T-helper 1 cell treated with Interleukin-12 subunit alpha and Interleukin-12 subunit beta and Interleukin-4 antibody, amounts not matched to agents 30 μg/mL and 1 μg/mL, for 36 hours (primary cell): Measurements from ENCODE around the gene CHIC2.

ENCODE experiments used
- H3K27ac Mint-ChIP-seq: one replicate; pipeline ENCODE4 v1.8.0; 2021; ENCODE audit warnings: mild to moderate bottlenecking, mixed read lengths
- H3K27me3 Mint-ChIP-seq: one replicate; pipeline ENCODE4 v1.8.0; 2021; ENCODE audit warnings: low read depth, mixed read lengths
- H3K36me3 Mint-ChIP-seq: one replicate; pipeline ENCODE4 v1.8.0; 2021; ENCODE audit warnings: low read depth, mixed read lengths
- H3K4me1 Mint-ChIP-seq: one replicate; pipeline ENCODE4 v1.8.0; 2021; ENCODE audit warnings: low read depth, mixed read lengths
- H3K4me3 Mint-ChIP-seq: one replicate; pipeline ENCODE4 v1.8.0; 2021; ENCODE audit warnings: mild to moderate bottlenecking, moderate library complexity, mixed read lengths
- H3K9me3 Mint-ChIP-seq: one replicate; pipeline ENCODE4 v1.8.0; 2021; ENCODE audit warnings: mixed read lengths

The CHIC2 gene

DNA sequence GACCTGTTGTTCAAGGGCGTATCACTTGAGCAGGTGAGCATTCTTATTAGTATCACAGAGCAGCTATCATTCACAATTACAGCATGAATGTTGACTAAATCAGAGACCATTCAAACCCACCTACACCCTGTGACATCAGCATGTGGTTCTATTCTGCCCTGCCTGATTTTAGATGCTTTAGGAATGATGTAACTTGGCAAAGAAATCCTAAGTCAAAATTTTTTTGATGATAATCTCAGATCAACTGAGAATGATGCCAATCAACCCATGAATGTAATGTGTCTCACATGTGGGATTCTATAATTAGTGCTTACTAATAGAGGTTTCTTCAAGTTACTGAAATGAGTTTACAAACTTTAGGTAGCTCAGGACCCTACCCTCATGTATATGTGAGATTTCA is 13.4 kb upstream of the CHIC2 start:
- peaks cover 11% of the 10 kb centered on the region for H3K27me3 Mint-ChIP-seq
- H3K9me3 Mint-ChIP-seq = no peaks in the 10 kb centered on the region
- H3K4me3 Mint-ChIP-seq = no peak overlapping the region
- no peaks in the 10 kb centered on the region for H3K36me3 Mint-ChIP-seq
- no peak overlapping the region for H3K27ac Mint-ChIP-seq
- no peaks in the 10 kb centered on the region for H3K4me1 Mint-ChIP-seq

DNA sequence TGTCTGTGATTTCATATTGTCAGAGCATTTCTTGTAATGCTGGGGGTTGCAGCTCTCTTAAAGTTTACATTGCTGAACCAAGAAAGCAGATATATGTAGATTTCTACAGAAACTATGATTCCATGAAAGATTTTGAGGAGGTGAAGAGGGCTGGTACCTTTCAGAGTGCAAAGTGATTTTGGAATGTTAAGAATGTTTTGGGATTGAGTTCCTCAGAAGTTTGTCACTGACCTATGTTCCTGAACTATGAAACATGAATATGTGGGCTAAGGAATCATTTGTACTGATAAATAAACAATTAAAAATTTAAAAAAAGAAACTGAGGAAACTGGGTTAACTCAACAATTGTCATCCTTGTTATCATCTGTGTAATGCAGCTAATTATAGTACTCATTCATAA is 12.3 kb upstream of the CHIC2 start:
- peaks cover 8% of the 10 kb centered on the region for H3K27me3 Mint-ChIP-seq
- no peaks in the 10 kb centered on the region for H3K4me1 Mint-ChIP-seq
- H3K4me3 Mint-ChIP-seq = no peak overlapping the region
- no peak overlapping the region for H3K27ac Mint-ChIP-seq
- no peaks in the 10 kb centered on the region for H3K36me3 Mint-ChIP-seq
- no peaks in the 10 kb centered on the region for H3K9me3 Mint-ChIP-seq

DNA sequence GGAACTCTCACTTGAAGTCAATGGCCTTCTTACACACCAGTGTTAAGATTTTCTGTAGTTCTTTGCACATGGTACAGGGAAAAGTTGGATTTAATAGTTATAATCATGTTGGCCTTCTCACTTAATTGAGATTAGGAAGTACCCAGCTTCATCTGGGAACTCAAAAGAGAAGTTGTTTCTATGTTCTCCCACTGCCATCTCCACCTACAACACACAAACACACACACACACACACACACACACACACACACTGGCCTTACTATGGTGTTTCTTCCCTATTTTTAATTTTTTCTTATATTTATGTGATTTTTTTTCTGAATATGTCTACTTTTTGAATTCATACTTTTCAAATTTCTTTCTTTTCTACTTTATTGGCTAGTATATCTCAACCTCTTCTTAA is 10.0 kb upstream of the CHIC2 start:
- Mint-ChIP-seq H3K27ac (no peak overlapping the region), H3K36me3 (no peaks in the 10 kb centered on the region), H3K4me3 (no peak overlapping the region), H3K27me3 (peaks cover 3% of the 10 kb centered on the region), H3K9me3 (no peaks in the 10 kb centered on the region), H3K4me1 (no peaks in the 10 kb centered on the region)

DNA sequence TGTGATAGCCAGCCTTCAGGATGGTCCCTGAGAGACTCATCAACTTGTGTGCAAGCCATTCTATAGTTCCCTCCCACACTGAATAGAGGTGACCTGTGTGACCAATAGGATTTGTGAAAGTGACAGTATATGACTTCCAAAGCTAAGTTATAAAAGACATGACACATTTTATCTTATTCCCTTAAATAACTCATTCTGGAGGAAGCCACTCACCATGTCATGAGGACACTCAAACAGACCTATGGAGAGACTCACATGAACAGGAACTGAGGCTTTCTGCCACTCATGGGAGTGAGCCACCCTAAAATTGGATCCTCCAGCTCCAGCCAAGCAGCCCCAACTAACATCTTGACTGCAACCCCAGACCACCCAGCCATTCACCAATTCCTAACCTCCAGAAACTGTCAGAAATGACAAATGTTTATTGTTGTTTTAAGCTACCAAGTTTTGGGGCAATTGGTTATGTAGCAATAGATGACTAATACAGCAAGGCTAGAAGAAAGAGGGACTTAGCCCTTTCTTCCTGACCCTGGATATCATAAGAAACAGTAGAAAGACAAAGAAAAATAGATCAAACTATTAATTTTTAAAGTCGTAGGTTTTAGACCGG is 9.0 kb upstream of the CHIC2 start:
- Mint-ChIP-seq H3K27ac (no peak overlapping the region), H3K4me1 (no peaks in the 10 kb centered on the region), H3K27me3 (peaks cover 3% of the 10 kb centered on the region), H3K9me3 (no peaks in the 10 kb centered on the region), H3K4me3 (no peak overlapping the region), H3K36me3 (no peaks in the 10 kb centered on the region)

DNA sequence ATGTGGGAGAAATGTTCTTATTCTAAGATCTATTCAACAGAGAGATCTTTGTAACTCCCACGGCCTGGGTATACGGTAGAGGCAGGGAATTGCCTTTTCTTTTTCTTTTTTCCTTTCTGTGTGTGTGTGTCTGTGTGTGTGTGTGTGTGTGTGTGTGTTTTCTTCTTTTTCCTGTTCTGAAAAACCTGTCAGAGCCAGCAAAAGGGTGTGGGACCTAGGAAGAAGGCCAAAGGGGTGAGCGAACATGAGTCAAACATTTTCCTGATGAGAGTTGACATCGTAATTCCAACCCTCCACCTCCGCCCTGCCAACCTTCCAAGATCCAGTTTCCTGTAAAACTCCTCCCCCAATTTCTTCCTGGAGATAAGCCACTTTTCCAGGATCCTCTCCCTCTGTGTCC is 2.8 kb upstream of the CHIC2 start:
- Mint-ChIP-seq H3K27ac (no peak overlapping the region), H3K4me1 (peaks cover 16% of the 10 kb centered on the region), H3K27me3 (peaks cover 4% of the 10 kb centered on the region), H3K36me3 (peaks cover 3% of the 10 kb centered on the region), H3K9me3 (no peaks in the 10 kb centered on the region), H3K4me3 (no peak overlapping the region)

DNA sequence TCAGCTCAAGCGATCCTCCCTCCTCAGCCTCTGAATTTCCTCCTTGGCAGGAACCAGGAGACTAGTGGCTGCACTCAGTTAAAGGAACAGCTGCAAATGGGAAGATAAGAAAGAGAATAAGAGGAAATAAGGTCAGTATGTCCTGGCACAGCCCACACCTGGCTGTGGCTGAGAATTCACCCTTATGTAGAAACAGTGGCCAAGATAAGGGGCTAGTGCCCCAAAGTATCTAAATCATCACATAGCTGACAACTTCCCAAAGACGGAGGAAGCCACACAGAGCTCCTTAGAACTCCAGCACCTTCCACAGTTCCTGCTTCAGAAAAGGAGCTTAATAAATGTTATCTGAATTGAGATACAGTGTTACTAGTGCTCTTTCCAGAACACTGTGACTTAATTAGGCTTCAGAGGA is 2.3 kb upstream of the CHIC2 start:
- no peak overlapping the region for H3K4me3 Mint-ChIP-seq
- peaks cover 20% of the 10 kb centered on the region for H3K4me1 Mint-ChIP-seq
- H3K27ac Mint-ChIP-seq = no peak overlapping the region
- no peaks in the 10 kb centered on the region for H3K9me3 Mint-ChIP-seq
- H3K36me3 Mint-ChIP-seq = peaks cover 5% of the 10 kb centered on the region
- peaks cover 4% of the 10 kb centered on the region for H3K27me3 Mint-ChIP-seq

DNA sequence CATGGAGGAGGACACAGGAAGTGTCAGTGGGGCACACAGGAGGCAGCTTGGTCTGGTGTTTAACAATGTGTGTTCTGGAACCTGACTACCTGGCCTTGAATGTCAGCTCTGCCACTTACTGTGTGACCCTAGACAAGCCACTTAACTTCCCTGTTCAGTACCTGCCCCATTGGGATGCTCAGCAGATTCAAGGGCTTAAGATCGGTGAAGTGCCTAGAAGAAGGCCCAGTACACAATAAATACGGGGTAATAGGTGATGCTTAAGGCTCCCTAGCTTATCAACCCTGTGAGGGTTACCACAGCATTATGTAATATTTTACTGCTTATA is 1.6 kb upstream of the CHIC2 start:
- Mint-ChIP-seq H3K27me3 (peaks cover 4% of the 10 kb centered on the region), H3K27ac (no peak overlapping the region), H3K36me3 (peaks cover 10% of the 10 kb centered on the region), H3K4me3 (no peak overlapping the region), H3K9me3 (no peaks in the 10 kb centered on the region), H3K4me1 (peaks cover 23% of the 10 kb centered on the region)

DNA sequence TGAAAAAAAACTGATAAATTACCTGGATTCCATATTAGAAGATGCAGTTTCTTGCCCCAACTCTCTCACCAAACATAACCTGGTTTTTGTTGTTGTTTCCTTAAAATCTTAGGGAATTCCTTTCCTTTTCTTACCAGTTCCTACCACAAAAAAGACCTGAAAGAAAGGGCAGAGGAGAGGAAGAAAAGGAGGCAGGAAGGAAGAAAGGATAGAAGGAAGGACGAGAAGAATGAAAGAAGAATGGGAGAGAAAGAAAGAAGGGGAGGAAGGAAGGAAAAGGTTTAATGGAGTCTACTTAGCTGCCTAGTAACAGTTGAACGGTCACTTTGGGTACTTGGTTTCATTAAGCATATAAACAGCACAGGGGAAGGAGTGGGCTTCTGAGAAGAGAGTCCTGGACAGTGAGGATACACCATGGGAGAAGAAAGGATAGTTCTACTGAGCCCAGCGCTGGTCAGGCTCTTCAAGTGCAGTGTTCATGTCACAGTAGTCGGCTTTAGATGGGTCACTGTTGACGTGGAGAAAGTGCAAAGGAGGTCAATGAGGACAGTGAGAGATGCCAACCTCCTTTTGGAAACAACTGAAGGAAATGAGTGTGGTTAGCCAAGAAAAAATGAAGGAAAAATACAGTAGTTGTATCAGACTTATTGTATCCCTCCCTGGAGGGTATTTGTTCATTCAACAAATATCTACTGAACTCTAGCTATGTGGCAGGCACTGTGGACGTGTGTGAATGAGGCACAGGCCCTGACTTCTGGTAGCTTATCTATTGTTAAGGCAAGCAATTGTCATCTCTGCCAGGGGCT is 1.1 kb upstream of the CHIC2 start:
- peaks cover 4% of the 10 kb centered on the region for H3K27me3 Mint-ChIP-seq
- peaks cover 23% of the 10 kb centered on the region for H3K4me1 Mint-ChIP-seq
- peak overlapping the region; percentile 64 for H3K27ac Mint-ChIP-seq
- peak overlapping the region; percentile 72 for H3K4me3 Mint-ChIP-seq
- peaks cover 10% of the 10 kb centered on the region for H3K36me3 Mint-ChIP-seq
- no peaks in the 10 kb centered on the region for H3K9me3 Mint-ChIP-seq

DNA sequence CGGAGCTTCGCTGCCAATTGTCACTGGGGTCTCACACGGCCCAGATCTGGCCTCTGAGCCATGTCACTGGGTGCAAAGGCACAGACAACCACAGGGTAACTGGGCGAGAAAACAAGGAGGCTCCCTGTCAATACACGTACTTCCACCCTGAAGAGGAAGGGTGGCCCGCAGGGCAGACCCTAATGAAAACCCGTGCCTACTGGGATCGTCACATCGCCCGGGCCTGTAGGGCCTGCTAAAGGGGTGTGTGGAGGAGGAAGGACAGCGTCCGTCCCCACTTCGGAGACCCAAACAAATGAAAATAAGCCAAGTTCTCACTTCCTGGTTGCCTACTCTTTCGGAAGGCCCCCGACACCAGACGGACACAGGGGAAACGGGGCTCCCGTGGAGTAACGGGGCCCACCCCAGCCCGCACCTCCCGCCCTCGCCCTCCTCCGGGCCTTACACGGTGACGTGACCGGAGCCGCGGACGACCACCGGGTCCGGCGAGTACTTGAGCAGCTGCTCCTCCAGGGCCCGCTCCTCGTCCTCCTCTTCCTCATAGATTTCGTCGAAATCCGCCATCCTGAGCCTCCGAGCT is 578 bp downstream of the CHIC2 start:
- Mint-ChIP-seq H3K27me3 (peaks cover 4% of the 10 kb centered on the region), H3K4me3 (peak overlapping the region; percentile 95), H3K36me3 (peaks cover 16% of the 10 kb centered on the region), H3K9me3 (no peaks in the 10 kb centered on the region), H3K27ac (peak overlapping the region; percentile 94), H3K4me1 (peaks cover 30% of the 10 kb centered on the region)

DNA sequence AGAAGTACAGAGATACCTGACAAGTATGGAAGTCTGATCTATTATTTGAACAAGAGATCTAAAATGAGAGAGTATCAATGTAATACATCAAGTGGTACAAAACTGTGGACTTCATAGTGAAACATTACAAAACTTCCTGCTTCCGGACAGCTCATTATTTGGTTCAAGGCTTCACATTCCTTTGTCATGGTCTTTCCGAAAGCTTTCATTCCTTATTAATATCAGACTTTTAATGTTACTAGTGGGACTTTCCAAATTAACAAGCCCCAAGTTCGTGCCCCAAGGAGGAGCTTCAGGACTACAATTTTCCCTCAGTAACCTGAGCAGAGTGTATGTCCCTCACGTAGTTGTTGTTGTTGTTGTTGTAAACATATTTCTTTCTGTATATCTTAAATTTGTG is 1.2 kb downstream of the CHIC2 start:
- Mint-ChIP-seq H3K4me1 (peaks cover 32% of the 10 kb centered on the region), H3K9me3 (no peaks in the 10 kb centered on the region), H3K36me3 (peaks cover 18% of the 10 kb centered on the region), H3K27ac (peak overlapping the region; percentile 94), H3K4me3 (peak overlapping the region; percentile 95), H3K27me3 (peaks cover 4% of the 10 kb centered on the region)

DNA sequence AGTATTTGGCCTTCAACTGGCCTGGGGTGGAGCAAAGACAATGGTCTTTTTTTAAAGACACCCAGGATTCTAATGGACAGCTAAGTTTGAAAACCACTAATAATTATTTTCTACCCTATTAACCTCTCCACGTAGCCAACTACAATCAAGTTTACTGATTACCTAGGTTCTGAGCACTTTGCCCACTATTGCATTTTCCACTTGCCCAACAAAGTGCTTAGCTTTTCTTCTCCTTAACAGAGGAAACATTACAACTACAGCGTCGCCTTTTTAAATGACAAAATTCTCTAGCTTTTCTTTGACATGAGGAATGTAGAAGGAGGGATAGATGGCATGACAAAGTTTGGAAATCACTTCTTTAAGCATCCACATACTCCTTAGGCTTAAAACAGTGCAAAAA is 2.0 kb downstream of the CHIC2 start:
- H3K9me3 Mint-ChIP-seq = no peaks in the 10 kb centered on the region
- peak overlapping the region; percentile 95 for H3K4me3 Mint-ChIP-seq
- H3K27me3 Mint-ChIP-seq = peaks cover under 1% of the 10 kb centered on the region
- H3K36me3 Mint-ChIP-seq = peaks cover 19% of the 10 kb centered on the region
- H3K4me1 Mint-ChIP-seq = peaks cover 40% of the 10 kb centered on the region
- no peak overlapping the region for H3K27ac Mint-ChIP-seq

DNA sequence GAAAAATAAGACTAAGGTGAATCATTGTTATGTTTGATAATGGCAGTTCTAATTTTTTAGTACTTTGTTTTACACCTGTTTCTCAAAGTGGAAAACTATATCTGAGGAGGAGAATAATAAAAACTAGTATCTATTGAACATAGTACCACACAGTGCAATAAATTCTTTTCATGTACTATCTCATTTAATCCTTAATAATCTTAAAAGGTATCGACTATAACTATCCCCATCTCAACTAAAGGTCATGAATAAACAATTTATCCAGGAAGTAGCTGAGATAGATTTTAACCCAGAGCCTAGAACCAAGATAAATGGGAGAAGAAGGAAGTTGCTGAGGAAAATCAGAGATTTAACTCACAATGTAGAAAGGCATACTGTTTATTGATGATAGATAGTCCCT is 2.5 kb downstream of the CHIC2 start:
- no peaks in the 10 kb centered on the region for H3K27me3 Mint-ChIP-seq
- peak overlapping the region; percentile 56 for H3K4me3 Mint-ChIP-seq
- H3K27ac Mint-ChIP-seq = no peak overlapping the region
- no peaks in the 10 kb centered on the region for H3K9me3 Mint-ChIP-seq
- peaks cover 44% of the 10 kb centered on the region for H3K4me1 Mint-ChIP-seq
- H3K36me3 Mint-ChIP-seq = peaks cover 19% of the 10 kb centered on the region

DNA sequence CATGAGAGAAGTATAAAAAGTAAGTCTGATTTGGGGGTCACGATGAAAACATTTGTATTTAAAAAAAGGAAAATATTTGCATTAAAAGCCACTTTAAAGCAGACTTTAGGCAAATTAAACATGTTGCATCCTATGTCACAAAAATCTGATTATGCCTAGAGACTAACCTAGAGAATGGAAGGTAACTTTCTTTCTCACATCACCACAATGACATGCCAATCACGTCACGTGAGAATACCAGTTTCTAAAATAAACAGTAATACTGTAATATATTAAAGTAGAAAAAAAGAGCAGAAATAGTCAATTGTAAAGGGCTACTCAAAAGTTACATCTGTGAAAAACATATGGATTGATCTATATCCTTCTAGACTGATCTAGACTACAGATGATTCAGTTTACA is 3.3 kb downstream of the CHIC2 start:
- Mint-ChIP-seq H3K27ac (no peak overlapping the region), H3K4me3 (no peak overlapping the region), H3K27me3 (no peaks in the 10 kb centered on the region), H3K9me3 (no peaks in the 10 kb centered on the region), H3K36me3 (peaks cover 19% of the 10 kb centered on the region), H3K4me1 (peaks cover 48% of the 10 kb centered on the region)

DNA sequence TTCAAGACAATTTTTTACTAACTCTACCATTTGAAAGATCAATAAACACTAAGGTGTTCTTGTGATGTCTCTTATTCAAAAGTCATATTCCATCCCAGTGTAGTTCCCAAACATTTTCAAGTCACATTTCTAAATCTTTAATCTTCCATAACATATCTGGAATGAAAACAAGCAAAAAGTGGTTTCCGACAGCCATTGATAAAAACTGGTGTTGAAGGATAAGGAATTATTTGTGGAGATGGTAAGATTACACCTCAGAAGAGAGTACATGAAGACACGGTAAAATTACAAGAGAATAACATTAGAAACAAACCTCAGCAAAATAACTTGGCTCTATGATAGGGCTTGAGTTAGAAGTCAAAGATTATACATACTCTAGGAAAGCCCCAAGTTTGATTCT is 4.3 kb downstream of the CHIC2 start:
- peaks cover 19% of the 10 kb centered on the region for H3K36me3 Mint-ChIP-seq
- H3K4me1 Mint-ChIP-seq = peaks cover 46% of the 10 kb centered on the region
- H3K4me3 Mint-ChIP-seq = peak overlapping the region; percentile 6
- no peaks in the 10 kb centered on the region for H3K9me3 Mint-ChIP-seq
- H3K27me3 Mint-ChIP-seq = no peaks in the 10 kb centered on the region
- H3K27ac Mint-ChIP-seq = no peak overlapping the region

DNA sequence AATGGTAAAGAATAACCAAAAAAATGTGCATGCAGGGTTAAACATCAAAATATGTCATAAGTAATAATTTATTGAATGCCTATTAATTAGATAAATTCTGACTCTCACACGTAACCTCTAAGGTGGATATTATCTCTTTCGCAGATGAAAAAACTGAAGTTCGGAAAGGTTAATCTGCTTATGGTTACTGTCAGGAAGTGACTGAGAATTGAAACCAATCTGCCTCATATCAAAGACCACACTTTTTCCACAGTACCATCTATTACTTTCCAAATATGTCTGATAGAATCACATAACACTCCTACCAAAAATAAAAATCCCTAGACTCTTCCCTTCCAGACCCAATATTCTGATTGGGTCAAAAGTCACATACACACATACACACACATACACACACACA is 6.2 kb downstream of the CHIC2 start:
- Mint-ChIP-seq H3K27ac (peak overlapping the region; percentile 34), H3K36me3 (peaks cover 21% of the 10 kb centered on the region), H3K9me3 (no peaks in the 10 kb centered on the region), H3K4me3 (peak overlapping the region; percentile 67), H3K4me1 (peaks cover 44% of the 10 kb centered on the region), H3K27me3 (no peaks in the 10 kb centered on the region)
